IPS-18a (cell line): ENCODE measurements around the gene BORCS5.
A peak's percentile ranks its signal among the peaks of the same experiment; 100 is the strongest.

ENCODE experiments used
- H3K27ac ChIP-seq: one replicate; pipeline ENCODE4 v1.5.1; 2013; ENCODE audit warnings: low read length
- H3K27me3 ChIP-seq: one replicate; pipeline ENCODE4 v1.6.1; 2013; ENCODE audit warnings: mild to moderate bottlenecking, low read length; ENCODE audit not compliant: control insufficient read depth, insufficient read depth
- H3K36me3 ChIP-seq: one replicate; pipeline ENCODE4 v1.6.1; 2013; ENCODE audit warnings: low read depth, low read length; ENCODE audit not compliant: control insufficient read depth
- H3K4me1 ChIP-seq: one replicate; pipeline ENCODE4 v1.6.1; 2013; ENCODE audit warnings: low read depth, low read length; ENCODE audit not compliant: control insufficient read depth
- H3K4me3 ChIP-seq: one replicate; pipeline ENCODE4 v1.5.1; 2013; ENCODE audit warnings: low read length
- H3K9ac ChIP-seq: one replicate; pipeline ENCODE4 v1.6.1; 2013; ENCODE audit warnings: mild to moderate bottlenecking, low read length, moderate library complexity
- H3K9me3 ChIP-seq: one replicate; pipeline ENCODE4 v1.6.1; 2013; ENCODE audit warnings: low read depth, low read length; ENCODE audit not compliant: control insufficient read depth

Gene BORCS5

GRCh38 chr12:12379831-12380730 lies 23.2 kb downstream of the BORCS5 start:
- H3K9me3 ChIP-seq, result no peaks in the 10 kb centered on the region
- H3K9ac ChIP-seq, result no peak overlapping the region
- no peak overlapping the region for H3K27ac ChIP-seq
- peaks cover 22% of the 10 kb centered on the region for H3K4me1 ChIP-seq
- no peak overlapping the region for H3K4me3 ChIP-seq
- H3K36me3 ChIP-seq, result no peaks in the 10 kb centered on the region
- H3K27me3 ChIP-seq, result no peaks in the 10 kb centered on the region

- Histone ChIP-seq H3K27ac (no peak overlapping the region), H3K9me3 (no peaks in the 10 kb centered on the region), H3K4me1 (peaks cover 30% of the 10 kb centered on the region), H3K4me3 (no peak overlapping the region), H3K36me3 (no peaks in the 10 kb centered on the region), H3K27me3 (no peaks in the 10 kb centered on the region), H3K9ac (no peak overlapping the region)
Observed at GRCh38 chr12:12380949-12381593, 24.2 kb downstream of the BORCS5 start.

GRCh38 chr12:12381982-12382381 lies 25.1 kb downstream of the BORCS5 start:
- H3K27me3 ChIP-seq, result no peaks in the 10 kb centered on the region
- no peak overlapping the region for H3K4me3 ChIP-seq
- H3K9ac ChIP-seq, result no peak overlapping the region
- no peaks in the 10 kb centered on the region for H3K9me3 ChIP-seq
- no peaks in the 10 kb centered on the region for H3K36me3 ChIP-seq
- no peak overlapping the region for H3K27ac ChIP-seq
- H3K4me1 ChIP-seq, result peaks cover 27% of the 10 kb centered on the region

- H3K27ac ChIP-seq, result peak overlapping the region; percentile 65
- no peaks in the 10 kb centered on the region for H3K27me3 ChIP-seq
- no peaks in the 10 kb centered on the region for H3K36me3 ChIP-seq
- H3K9ac ChIP-seq, result peak overlapping the region; percentile 5
- H3K4me3 ChIP-seq, result peak overlapping the region; percentile 28
- no peaks in the 10 kb centered on the region for H3K9me3 ChIP-seq
- H3K4me1 ChIP-seq, result peaks cover 30% of the 10 kb centered on the region
Observed at GRCh38 chr12:12384571-12385340, 27.9 kb downstream of the BORCS5 start.

GRCh38 chr12:12387501-12387900 lies 30.6 kb downstream of the BORCS5 start:
- no peak overlapping the region for H3K9ac ChIP-seq
- no peak overlapping the region for H3K27ac ChIP-seq
- H3K36me3 ChIP-seq, result no peaks in the 10 kb centered on the region
- peaks cover 30% of the 10 kb centered on the region for H3K4me1 ChIP-seq
- no peaks in the 10 kb centered on the region for H3K27me3 ChIP-seq
- no peaks in the 10 kb centered on the region for H3K9me3 ChIP-seq
- H3K4me3 ChIP-seq, result no peak overlapping the region

- Histone ChIP-seq H3K4me3 (no peak overlapping the region), H3K27ac (no peak overlapping the region), H3K27me3 (no peaks in the 10 kb centered on the region), H3K4me1 (peaks cover 3% of the 10 kb centered on the region), H3K9me3 (no peaks in the 10 kb centered on the region), H3K36me3 (no peaks in the 10 kb centered on the region), H3K9ac (no peak overlapping the region)
Observed at GRCh38 chr12:12392413-12392812, 35.5 kb downstream of the BORCS5 start.

- H3K9me3 ChIP-seq, result no peaks in the 10 kb centered on the region
- no peaks in the 10 kb centered on the region for H3K4me1 ChIP-seq
- no peak overlapping the region for H3K9ac ChIP-seq
- H3K36me3 ChIP-seq, result no peaks in the 10 kb centered on the region
- no peak overlapping the region for H3K4me3 ChIP-seq
- no peak overlapping the region for H3K27ac ChIP-seq
- no peaks in the 10 kb centered on the region for H3K27me3 ChIP-seq
Observed at GRCh38 chr12:12393171-12393570, 36.3 kb downstream of the BORCS5 start.

- Histone ChIP-seq H3K4me3 (no peak overlapping the region), H3K27ac (no peak overlapping the region), H3K4me1 (peaks cover 14% of the 10 kb centered on the region), H3K9me3 (no peaks in the 10 kb centered on the region), H3K9ac (no peak overlapping the region), H3K36me3 (no peaks in the 10 kb centered on the region), H3K27me3 (no peaks in the 10 kb centered on the region)
Observed at GRCh38 chr12:12396694-12397093, 39.8 kb downstream of the BORCS5 start.

GRCh38 chr12:12397184-12397583 lies 40.3 kb downstream of the BORCS5 start:
- Histone ChIP-seq H3K9ac (no peak overlapping the region), H3K36me3 (no peaks in the 10 kb centered on the region), H3K4me1 (peaks cover 14% of the 10 kb centered on the region), H3K4me3 (no peak overlapping the region), H3K27ac (no peak overlapping the region), H3K27me3 (no peaks in the 10 kb centered on the region), H3K9me3 (no peaks in the 10 kb centered on the region)

GRCh38 chr12:12398026-12398859 lies 41.4 kb downstream of the BORCS5 start:
- H3K4me3 ChIP-seq, result no peak overlapping the region

GRCh38 chr12:12399161-12399560 lies 42.3 kb downstream of the BORCS5 start:
- Histone ChIP-seq H3K4me1 (peaks cover 14% of the 10 kb centered on the region), H3K27me3 (no peaks in the 10 kb centered on the region), H3K27ac (no peak overlapping the region), H3K36me3 (no peaks in the 10 kb centered on the region), H3K4me3 (no peak overlapping the region), H3K9ac (no peak overlapping the region), H3K9me3 (no peaks in the 10 kb centered on the region)

More at GRCh38 chr12:12398026-12398859, 41.4 kb downstream of the BORCS5 start:
- no peaks in the 10 kb centered on the region for H3K36me3 ChIP-seq
- H3K4me1 ChIP-seq, result peaks cover 14% of the 10 kb centered on the region
- no peaks in the 10 kb centered on the region for H3K27me3 ChIP-seq
- no peaks in the 10 kb centered on the region for H3K9me3 ChIP-seq
- H3K27ac ChIP-seq, result no peak overlapping the region
- no peak overlapping the region for H3K9ac ChIP-seq
